Kidney (tissue), 14 donors: ENCODE measurements around the gene HAGH. TPM values are rescaled to one million over a fixed set of nuclear protein-coding genes. Genes with fewer than 3 reads are reported as not detected.

Experiments
- DNase-seq, 5 donors: peaks; one replicate each; pipeline ENCODE4 v3.0.0-alpha.2; 2013 to 2020
- FAIRE-seq: peaks from 2 replicates; lab custom pipeline; 2012; peaks lifted over from hg19 to GRCh38; lab: Jason Lieb, UNC
- H3K27ac ChIP-seq, 2 donors: one replicate each; pipeline ENCODE4 v1.7.0; 2013; ENCODE audit warnings: low read depth in 2 of 2, low read length in 2 of 2, inconsistent platforms in 1 of 2
- H3K27me3 ChIP-seq: one replicate; pipeline ENCODE4 v1.7.1; 2013; ENCODE audit warnings: low read length, inconsistent platforms; ENCODE audit not compliant: control insufficient read depth, insufficient read depth
- H3K36me3 ChIP-seq, 3 donors: one replicate each; pipeline versions ENCODE4 v1.7.0 to v1.7.1; 2013; ENCODE audit warnings: low read length in 3 of 3, control low read depth in 1 of 3, inconsistent platforms in 1 of 3; ENCODE audit not compliant: insufficient read depth in 3 of 3, control insufficient read depth in 2 of 3
- H3K4me1 ChIP-seq, 3 donors: one replicate each; pipeline versions ENCODE4 v1.7.0 to v1.7.1; 2013; ENCODE audit warnings: low read length in 3 of 3, inconsistent platforms in 1 of 3, low read depth in 1 of 3; ENCODE audit not compliant: control insufficient read depth in 2 of 3, insufficient read depth in 2 of 3
- H3K4me3 ChIP-seq, 3 donors: one replicate each; pipeline versions ENCODE4 v1.7.0 to v1.8.1; 2013; ENCODE audit warnings: low read length in 3 of 3, control low read depth in 1 of 3, inconsistent platforms in 1 of 3
- H3K9ac ChIP-seq, 3 donors: one replicate each; pipeline versions ENCODE4 v1.7.0 to v1.7.1; 2013; ENCODE audit warnings: low read length in 3 of 3, control low read depth in 1 of 3, inconsistent platforms in 1 of 3
- H3K9me3 ChIP-seq, 3 donors: one replicate each; pipeline versions ENCODE4 v1.7.0 to v1.7.1; 2013; ENCODE audit warnings: low read length in 3 of 3, control low read depth in 1 of 3, inconsistent platforms in 1 of 3; ENCODE audit not compliant: control insufficient read depth in 2 of 3, insufficient read depth in 1 of 3
- CTCF ChIP-seq: IDR thresholded peaks from 3 replicates; pipeline ENCODE4 v1.5.1; 2012; ENCODE audit warnings: mild to moderate bottlenecking, moderate library complexity, borderline replicate concordance; ENCODE audit not compliant: insufficient read depth; ENCODE audit errors: extremely low read depth
- intact Hi-C: fragments of 100-400 bp; cut with DNase I; formaldehyde crosslinking; loops from one replicate; pipeline ENCODE4 v1.11.1; 2022
- polyA plus RNA-seq: library from polyadenylated mRNA; stranded (reverse); fragments of 350-450 nt; fragmentation: Illumina TruSeq; extraction: RNeasy Lipid Tissue Mini Kit (QIAGEN cat#74804); gene quantifications from one replicate; pipeline ENCODE4 v1.2.3, GENCODE V29; 2014; ENCODE audit warnings: low read depth, low replicate concordance; ENCODE audit not compliant: insufficient read depth
- total RNA-seq: library from RNA; stranded (reverse); fragmentation: NEBNext Ultra II Directional; extraction: Animal tissue kit (Norgen Biotek cat#: 25700); gene quantifications from one replicate; pipeline ENCODE4 v1.2.1, GENCODE V29; 2021
- donor health status: control.
- donor health status: control.
- donor health status: control.
- donor health status: control.
- donor health status: control.
- donor health status: DM: yes; HTN: yes; CAD: no.
- donor health status: Normal renal cell carcinoma (clear cell type).

Gene HAGH
- total and polyA plus RNA-seq, 2 donors from 2014 or later: 48.1 to 258 TPM

- DNase-seq (no peak), FAIRE-seq (no peak)
- Histone ChIP-seq H3K27ac (no peak overlapping the region), H3K4me1 (peaks cover 0 to 13% (median 0%) of the 10 kb centered on the region in 3 donors), H3K4me3 (no peak overlapping the region), H3K9me3 (no peaks in the 10 kb centered on the region), H3K27me3 (no peaks in the 10 kb centered on the region), H3K9ac (no peak overlapping the region), H3K36me3 (peaks cover 0 to 30% (median 8%) of the 10 kb centered on the region in 3 donors)
- intact Hi-C loops: no loop called here
- no peak for TF ChIP-seq CTCF
These were observed 3.8 kb downstream of the HAGH start for GRCh38 chr16:1822801-1823200.

- Histone ChIP-seq H3K4me3 (no peak overlapping the region), H3K9me3 (no peaks in the 10 kb centered on the region), H3K4me1 (peaks cover 0 to 13% (median 0%) of the 10 kb centered on the region in 3 donors), H3K27ac (no peak overlapping the region), H3K36me3 (peaks cover 0 to 30% (median 8%) of the 10 kb centered on the region in 3 donors), H3K9ac (no peak overlapping the region), H3K27me3 (no peaks in the 10 kb centered on the region)
- no peak for TF ChIP-seq CTCF
- intact Hi-C loops: no loop called here
- DNase-seq (no peak), FAIRE-seq (no peak)
These were observed 4.6 kb downstream of the HAGH start for GRCh38 chr16:1821861-1822611.

GRCh38 chr16:1820946-1821290, 5.7 kb downstream of the HAGH start:
- Histone ChIP-seq H3K27me3 (no peaks in the 10 kb centered on the region), H3K4me3 (no peak overlapping the region), H3K9ac (no peak overlapping the region), H3K4me1 (peaks cover 0 to 12% (median 0%) of the 10 kb centered on the region in 3 donors), H3K27ac (no peak overlapping the region), H3K36me3 (peaks cover 0 to 38% (median 11%) of the 10 kb centered on the region in 3 donors), H3K9me3 (no peaks in the 10 kb centered on the region)
- DNase-seq: no peak
- no peak for FAIRE-seq
- intact Hi-C loops: no loop called here
- TF ChIP-seq CTCF: no peak
